Osteoblast (primary cell): ENCODE data around the gene DUSP15. TPM values are rescaled to one million over a fixed set of nuclear protein-coding genes. Genes with fewer than 3 reads are reported as not detected.

Source experiments
- DNase-seq: peaks from one replicate; pipeline ENCODE4 v3.0.0; 2011; ENCODE audit warnings: low spot score, mixed read lengths; ENCODE audit not compliant: insufficient read length; ENCODE audit errors: missing footprints
- H2AFZ ChIP-seq: 2 replicates; pipeline ENCODE4 v1.6.0; 2011; ENCODE audit warnings: mild to moderate bottlenecking, low read length
- H3K27ac ChIP-seq: 2 replicates; pipeline ENCODE4 v1.5.1; 2011; ENCODE audit warnings: mild to moderate bottlenecking, low read depth, low read length, moderate library complexity
- H3K27me3 ChIP-seq: 2 replicates; pipeline ENCODE4 v1.6.0; 2012; ENCODE audit warnings: mild to moderate bottlenecking, control low read depth, inconsistent platforms, low read length, moderate library complexity; ENCODE audit not compliant: insufficient read depth
- H3K36me3 ChIP-seq: 2 replicates; pipeline ENCODE4 v1.5.1; 2011; ENCODE audit warnings: mild to moderate bottlenecking, low read length, control low read depth, moderate library complexity; ENCODE audit not compliant: insufficient read depth
- H3K4me1 ChIP-seq: 2 replicates; pipeline ENCODE4 v1.5.1; 2011; ENCODE audit warnings: mild to moderate bottlenecking, low read length, control low read depth, moderate library complexity; ENCODE audit not compliant: insufficient read depth
- H3K4me2 ChIP-seq: 2 replicates; pipeline ENCODE4 v1.6.0; 2011; ENCODE audit warnings: mild to moderate bottlenecking, low read length; ENCODE audit not compliant: insufficient read depth
- H3K4me3 ChIP-seq: fragments of 200-600 bp; sonication (generic); 3 replicates; pipeline ENCODE4 v1.5.1; 2012; ENCODE audit warnings: mild to moderate bottlenecking, low read length, inconsistent platforms; ENCODE audit not compliant: insufficient read depth
- H3K79me2 ChIP-seq: 2 replicates; pipeline ENCODE4 v1.6.0; 2012; ENCODE audit warnings: mild to moderate bottlenecking, low read length, control low read depth, inconsistent platforms; ENCODE audit not compliant: insufficient read depth
- H3K9me3 ChIP-seq: 2 replicates; pipeline ENCODE4 v1.5.1; 2011; ENCODE audit warnings: low read depth, low read length, control low read depth
- H4K20me1 ChIP-seq: 2 replicates; pipeline ENCODE4 v1.6.0; 2012; ENCODE audit warnings: mild to moderate bottlenecking, low read length, control low read depth; ENCODE audit not compliant: insufficient read depth
- total RNA-seq: library from RNA; depleted of rRNA; stranded (reverse); fragments of >200 nt; gene quantifications from 2 replicates; pipeline ENCODE4 v1.2.3, GENCODE V29; 2012
- TF ChIP-seq, protein P1 (sequence below): IDR thresholded peaks from 2 replicates; pipeline ENCODE4 v1.5.1; 2011; ENCODE audit warnings: mild to moderate bottlenecking, low read depth, low read length, moderate library complexity; ENCODE audit errors: extremely low read depth

The DUSP15 gene
- total RNA-seq, 1 donor: 1.4 TPM

GRCh38 chr20:31842471-31843157 is 27.7 kb downstream of the DUSP15 start:
- TF ChIP-seq, protein P1, sequence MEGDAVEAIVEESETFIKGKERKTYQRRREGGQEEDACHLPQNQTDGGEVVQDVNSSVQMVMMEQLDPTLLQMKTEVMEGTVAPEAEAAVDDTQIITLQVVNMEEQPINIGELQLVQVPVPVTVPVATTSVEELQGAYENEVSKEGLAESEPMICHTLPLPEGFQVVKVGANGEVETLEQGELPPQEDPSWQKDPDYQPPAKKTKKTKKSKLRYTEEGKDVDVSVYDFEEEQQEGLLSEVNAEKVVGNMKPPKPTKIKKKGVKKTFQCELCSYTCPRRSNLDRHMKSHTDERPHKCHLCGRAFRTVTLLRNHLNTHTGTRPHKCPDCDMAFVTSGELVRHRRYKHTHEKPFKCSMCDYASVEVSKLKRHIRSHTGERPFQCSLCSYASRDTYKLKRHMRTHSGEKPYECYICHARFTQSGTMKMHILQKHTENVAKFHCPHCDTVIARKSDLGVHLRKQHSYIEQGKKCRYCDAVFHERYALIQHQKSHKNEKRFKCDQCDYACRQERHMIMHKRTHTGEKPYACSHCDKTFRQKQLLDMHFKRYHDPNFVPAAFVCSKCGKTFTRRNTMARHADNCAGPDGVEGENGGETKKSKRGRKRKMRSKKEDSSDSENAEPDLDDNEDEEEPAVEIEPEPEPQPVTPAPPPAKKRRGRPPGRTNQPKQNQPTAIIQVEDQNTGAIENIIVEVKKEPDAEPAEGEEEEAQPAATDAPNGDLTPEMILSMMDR: no peak
- H4K20me1 ChIP-seq: peaks cover 4% of the 10 kb centered on the region
- no peaks in the 10 kb centered on the region for H3K36me3 ChIP-seq
- peak overlapping the region; percentile 74 for H3K4me2 ChIP-seq
- H3K27me3 ChIP-seq: peaks cover 7% of the 10 kb centered on the region
- no peaks in the 10 kb centered on the region for H3K9me3 ChIP-seq
- H3K79me2 ChIP-seq: no peaks in the 10 kb centered on the region
- H3K27ac ChIP-seq: peak overlapping the region; percentile 93
- H3K4me1 ChIP-seq: peaks cover 61% of the 10 kb centered on the region
- DNase-seq: peak; percentile 97
- H2AFZ ChIP-seq: no peak overlapping the region
- peak overlapping the region; percentile 46 for H3K4me3 ChIP-seq

- Histone ChIP-seq H4K20me1 (peaks cover 8% of the 10 kb centered on the region), H3K4me3 (peak overlapping the region; percentile 46), H2AFZ (no peak overlapping the region), H3K4me2 (peak overlapping the region; percentile 74), H3K27ac (peak overlapping the region; percentile 93), H3K9me3 (no peaks in the 10 kb centered on the region), H3K36me3 (no peaks in the 10 kb centered on the region), H3K27me3 (peaks cover 1% of the 10 kb centered on the region), H3K79me2 (no peaks in the 10 kb centered on the region), H3K4me1 (peaks cover 68% of the 10 kb centered on the region)
- TF ChIP-seq, protein P1: no peak
- DNase-seq: peak; percentile 94
Observed at GRCh38 chr20:31841928-31842327, 28.4 kb downstream of the DUSP15 start.

- Histone ChIP-seq H3K4me2 (no peak overlapping the region), H2AFZ (no peak overlapping the region)
Observed at GRCh38 chr20:31840906-31841816, 29.2 kb downstream of the DUSP15 start.

More at GRCh38 chr20:31840906-31841816, 29.2 kb downstream of the DUSP15 start:
- Histone ChIP-seq H3K27ac (peak overlapping the region; percentile 93), H3K4me3 (no peak overlapping the region), H3K4me1 (peaks cover 75% of the 10 kb centered on the region), H3K79me2 (no peaks in the 10 kb centered on the region), H3K27me3 (no peaks in the 10 kb centered on the region), H3K9me3 (no peaks in the 10 kb centered on the region), H3K36me3 (no peaks in the 10 kb centered on the region), H4K20me1 (peaks cover 9% of the 10 kb centered on the region)
- DNase-seq: peak; percentile 64
- TF ChIP-seq, protein P1: no peak
